K562 (cell line): ENCODE measurements around the gene CRYBB1. TPM values are rescaled to one million over a fixed set of nuclear protein-coding genes. Genes with fewer than 3 reads are reported as not detected.
A peak's percentile ranks its signal among the peaks of the same experiment; 100 is the strongest.

Source experiments
- ATAC-seq: fragments of 200-7000 bp; cut with Tn5 transposase; 3 replicates; pipeline ENCODE4 v1.9.1; 2020; ENCODE audit warnings: moderate library complexity
- BruUV-seq: library from RNA; stranded (reverse); fragments of 400-500 nt; replicated peaks from 2 replicates; lab custom pipeline; 2021; lab: Mats Ljungman, UMichigan
- CTCF ChIA-PET: fragments of 300-600 bp; formaldehyde crosslinking; extraction: SDS; loops from one replicate; lab custom pipeline; 2021; ENCODE audit warnings: low intra/inter-chr PET ratio; lab: Yijun Ruan, JAX
- POLR2A ChIA-PET: fragments of 300-600, 350-650 bp; sonication (Branson Sonifier 250); formaldehyde crosslinking; extraction: SDS; loops from one replicate; lab custom pipeline; 2021; ENCODE audit warnings: antibody characterized with exemption, inconsistent platforms; lab: Yijun Ruan, JAX
- DNase-seq, 4 experiments: peaks; one replicate each; pipeline versions ENCODE4 v3.0.0 to v3.0.0-alpha.2; 2011 to 2018; ENCODE audit warnings: low spot score in 3 of 4, mixed read lengths in 3 of 4; ENCODE audit errors: extremely low read depth in 1 of 4
- FAIRE-seq: peaks from 2 replicates; lab custom pipeline; 2011; peaks lifted over from hg19 to GRCh38; lab: Jason Lieb, UNC
- H2AFZ ChIP-seq: 2 replicates; pipeline ENCODE4 v1.6.0; 2011; ENCODE audit warnings: low read depth, low read length, control low read depth, inconsistent platforms
- H3K27ac ChIP-seq: fragments of 200-600 bp; 3 replicates; pipeline ENCODE4 v1.8.0; 2011; ENCODE audit warnings: low read depth, mild to moderate bottlenecking, control low read depth, inconsistent platforms, low read length, moderate library complexity, mixed read lengths; ENCODE audit errors: extremely low read depth
- H3K27me3 ChIP-seq, 2 experiments: fragments of 300-600 bp in 1 of 2; 2 replicates in 1 of 2; 3 replicates in 1 of 2; pipeline versions ENCODE4 v1.6.0 to v1.8.0; 2011; ENCODE audit warnings: inconsistent platforms in 2 of 2, low read length in 2 of 2, mild to moderate bottlenecking in 1 of 2, mixed read lengths in 1 of 2, moderate library complexity in 1 of 2; ENCODE audit not compliant: control insufficient read depth in 2 of 2, insufficient read depth in 2 of 2
- H3K36me3 ChIP-seq: fragments of 300-600 bp; 3 replicates; pipeline ENCODE4 v1.8.0; 2011; ENCODE audit warnings: mild to moderate bottlenecking, low read length, inconsistent platforms; ENCODE audit not compliant: control insufficient read depth, insufficient read depth
- H3K4me1 ChIP-seq, 2 experiments: fragments of 200-600 bp in 1 of 2; replicated peaks in 1 of 2; 2 replicates in 1 of 2; 3 replicates in 1 of 2; pipeline versions ENCODE4 v1.5.1 to v1.8.0; 2011; ENCODE audit warnings: inconsistent platforms in 2 of 2, low read length in 2 of 2, mild to moderate bottlenecking in 1 of 2, mixed read lengths in 1 of 2, moderate library complexity in 1 of 2; ENCODE audit not compliant: control insufficient read depth in 2 of 2, insufficient read depth in 2 of 2
- H3K4me2 ChIP-seq: 2 replicates; pipeline ENCODE4 v1.6.1; 2011; ENCODE audit warnings: low read length, control low read depth, inconsistent platforms, mixed read lengths; ENCODE audit not compliant: insufficient read depth
- H3K4me3 ChIP-seq: fragments of 200-600 bp; sonication (generic), shearing (Covaris generic); 2 replicates; pipeline ENCODE4 v1.5.1; 2016; ENCODE audit warnings: control low read depth, inconsistent platforms
- H3K79me2 ChIP-seq: fragments of 200-600 bp; 3 replicates; pipeline ENCODE4 v1.8.0; 2011; ENCODE audit warnings: low read length, inconsistent platforms; ENCODE audit not compliant: control insufficient read depth, insufficient read depth
- H3K9ac ChIP-seq, 2 experiments: 2 replicates each; pipeline versions ENCODE4 v1.6.0 to v1.6.1; 2011; ENCODE audit warnings: low read depth in 2 of 2, low read length in 2 of 2, control low read depth in 1 of 2, inconsistent platforms in 1 of 2, mild to moderate bottlenecking in 1 of 2, mixed read lengths in 1 of 2; ENCODE audit not compliant: insufficient read depth in 1 of 2
- H3K9me1 ChIP-seq: one replicate; pipeline ENCODE4 v1.6.0; 2011; ENCODE audit warnings: inconsistent platforms, mild to moderate bottlenecking, low read length, moderate library complexity; ENCODE audit not compliant: control insufficient read depth, insufficient read depth
- H3K9me3 ChIP-seq: replicated peaks from 2 replicates; pipeline ENCODE4 v1.5.1; 2011; ENCODE audit warnings: low read depth, low read length, inconsistent platforms; ENCODE audit not compliant: control insufficient read depth, insufficient read depth
- H4K20me1 ChIP-seq: replicated peaks from 2 replicates; pipeline ENCODE4 v1.6.1; 2011; ENCODE audit warnings: low read length, inconsistent platforms, mixed read lengths; ENCODE audit not compliant: control insufficient read depth, insufficient read depth
- PKNOX1 ChIP-seq: fragments of 450-650 bp; IDR thresholded peaks from 2 replicates; pipeline ENCODE4 v1.6.1; 2016
- SPI1 ChIP-seq: IDR thresholded peaks from 2 replicates; pipeline ENCODE4 v1.6.1; 2011; ENCODE audit warnings: low read depth, low read length, control low read depth, borderline replicate concordance
- ZNF512 ChIP-seq: IDR thresholded peaks from 2 replicates; pipeline ENCODE4 v1.6.1; 2016; ENCODE audit warnings: missing genetic modification characterization, missing compliant biosample characterization
- WGBS: fragments of 100-300 bp; shearing (Covaris generic); methylation state at CpG from one replicate; pipeline ENCODE4 v1.1.6; 2016; ENCODE audit warnings: low coverage, mixed read lengths; ENCODE audit not compliant: insufficient coverage; ENCODE audit errors: missing lambda C conversion rate; 5-methylcytosine and 5-hydroxymethylcytosine counted together
- in situ Hi-C: fragments of 300-500 bp; cut with MboI; formaldehyde crosslinking; loops from 4 replicates; pipeline ENCODE4 v1.15.0; 2018; ENCODE audit warnings: inconsistent platforms, mixed read lengths
- intact Hi-C: fragments of 100-400 bp; cut with micrococcal nuclease; formaldehyde crosslinking; loops from 2 replicates; pipeline ENCODE4 v1.14.2; 2022
- polyA plus RNA-seq, 8 experiments: library from polyadenylated mRNA; depleted of rRNA in 4 of 8; stranded (reverse) in 5 of 8; unstranded in 3 of 8; fragments of >200 nt; fragmentation: Nextera tagmentation in 2 of 8; fragmentation: Illumina TruSeq in 1 of 8; extraction: Ambion mirVana in 2 of 8; extraction: Trizol in 1 of 8; gene quantifications; 2 replicates each; pipeline versions ENCODE4 v1.2.1 to v1.2.3, GENCODE V29; 2011 to 2014; ENCODE audit warnings: inconsistent platforms in 1 of 8, missing spikeins in 1 of 8
- total RNA-seq, 7 experiments: library from RNA; depleted of rRNA in 6 of 7; stranded (reverse); fragments of >200 nt in 6 of 7; fragmentation: Illumina TruSeq in 2 of 7; extraction: Trizol in 2 of 7; gene quantifications; 2 replicates each; pipeline versions ENCODE4 v1.2.1 to v1.2.3, GENCODE V29; 2011 to 2021; ENCODE audit warnings: low replicate concordance in 1 of 7

Gene CRYBB1
- total and polyA plus RNA-seq, 9 of the 15 experiments (the other 6 are each of a cell fraction or from before 2014, with no cell fraction given), result 0.16 to 0.45 (median 0.33) TPM; not detected in 2

GRCh38 chr22:26615830-26616435 is 1.9 kb downstream of the CRYBB1 start:
- no peaks in the 10 kb centered on the region for H3K79me2 ChIP-seq
- TF ChIP-seq SPI1, result peak; percentile 31; the same call in 1 of the 2 replicates
- no peak for TF ChIP-seq PKNOX1
- TF ChIP-seq ZNF512 (tag), result peak; percentile 59
- H3K27ac ChIP-seq, result no peak overlapping the region
- H2AFZ ChIP-seq, result peak overlapping the region; percentile 46
- no peak overlapping the region for H3K4me3 ChIP-seq
- 74% methylated on average over 5 of the region's 11 CpGs for WGBS
- no peaks in the 10 kb centered on the region for H3K27me3 ChIP-seq
- FAIRE-seq (no peak), DNase-seq (no peak), ATAC-seq (no peak)
- H3K4me2 ChIP-seq, result no peak overlapping the region
- no peaks in the 10 kb centered on the region for H4K20me1 ChIP-seq
- H3K4me1 ChIP-seq, result peaks cover 37 to 39% of the 10 kb centered on the region in 2 experiments
- no peaks in the 10 kb centered on the region for H3K9me1 ChIP-seq
- peak overlapping the region in 1 of 2 experiments; percentile 79; a peak in 2 of 4 replicates for H3K9ac ChIP-seq
- ChIA-PET POLR2A (interaction anchor here (1.2 kb wide), 1 partner anchor 19 kb away, joined by 3 read pairs; no protein-coding TSS in a partner anchor), CTCF (no interaction called here)
- in situ Hi-C loops, result no loop called here
- no TSS peak for BruUV-seq
- no peaks in the 10 kb centered on the region for H3K36me3 ChIP-seq
- no peaks in the 10 kb centered on the region for H3K9me3 ChIP-seq
- intact Hi-C loops, result no loop called here
